Gastroesophageal sphincter (tissue), 3 donors: Measurements from ENCODE around the gene COL5A2.

ENCODE experiments used
- CTCF ChIP-seq, 4 experiments: fragments of 200-600 bp in 2 of 4; fragments of 450-650 bp in 2 of 4; sonication (generic) in 1 of 4; IDR thresholded peaks; one replicate each; pipeline ENCODE4 v1.5.1; 2017 to 2019; ENCODE audit warnings: antibody characterized with exemption in 4 of 4, mild to moderate bottlenecking in 2 of 4, moderate library complexity in 2 of 4
- EP300 ChIP-seq: sonication (generic); formaldehyde crosslinking; IDR thresholded peaks from one replicate; pipeline ENCODE4 v1.6.1; 2017; ENCODE audit warnings: antibody characterized with exemption, mild to moderate bottlenecking
- POLR2AphosphoS5 ChIP-seq: sonication (generic); formaldehyde crosslinking; IDR thresholded peaks from one replicate; pipeline ENCODE4 v1.6.1; 2017; ENCODE audit warnings: antibody characterized with exemption

- TF ChIP-seq CTCF (IDR thresholded peaks at IDR 0.05) = no peak
- TF ChIP-seq EP300 = no peak
- TF ChIP-seq POLR2AphosphoS5 = no peak
Measured at GRCh38 chr2:189152483-189152882, 27.1 kb downstream of the COL5A2 start.
